Islet precursor cell (in vitro differentiated cells): Measurements from ENCODE around the gene ZFPL1.

Source experiments
- DNase-seq: peaks from one replicate; pipeline ENCODE4 v3.0.0-alpha.2; 2018

ZFPL1 gene

DNA sequence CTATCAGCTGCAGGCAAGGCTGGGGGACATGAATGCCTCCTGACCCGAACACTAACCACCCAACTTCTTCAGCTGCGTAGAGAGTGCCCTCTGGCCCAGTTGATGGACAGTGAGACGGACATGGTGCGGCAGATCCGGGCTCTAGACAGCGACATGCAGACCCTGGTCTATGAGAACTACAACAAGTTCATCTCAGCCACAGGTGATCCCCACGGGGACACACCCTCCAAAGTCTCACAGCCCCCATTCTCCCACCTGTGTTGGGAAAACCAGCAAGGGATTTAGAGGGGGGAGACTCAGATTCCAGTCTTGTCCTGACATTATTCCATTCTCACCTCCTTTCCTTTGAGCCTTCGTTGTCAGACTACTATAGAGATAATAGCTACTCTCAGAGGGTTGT, 12.9 kb downstream of the ZFPL1 start:
- no peak for DNase-seq

DNA sequence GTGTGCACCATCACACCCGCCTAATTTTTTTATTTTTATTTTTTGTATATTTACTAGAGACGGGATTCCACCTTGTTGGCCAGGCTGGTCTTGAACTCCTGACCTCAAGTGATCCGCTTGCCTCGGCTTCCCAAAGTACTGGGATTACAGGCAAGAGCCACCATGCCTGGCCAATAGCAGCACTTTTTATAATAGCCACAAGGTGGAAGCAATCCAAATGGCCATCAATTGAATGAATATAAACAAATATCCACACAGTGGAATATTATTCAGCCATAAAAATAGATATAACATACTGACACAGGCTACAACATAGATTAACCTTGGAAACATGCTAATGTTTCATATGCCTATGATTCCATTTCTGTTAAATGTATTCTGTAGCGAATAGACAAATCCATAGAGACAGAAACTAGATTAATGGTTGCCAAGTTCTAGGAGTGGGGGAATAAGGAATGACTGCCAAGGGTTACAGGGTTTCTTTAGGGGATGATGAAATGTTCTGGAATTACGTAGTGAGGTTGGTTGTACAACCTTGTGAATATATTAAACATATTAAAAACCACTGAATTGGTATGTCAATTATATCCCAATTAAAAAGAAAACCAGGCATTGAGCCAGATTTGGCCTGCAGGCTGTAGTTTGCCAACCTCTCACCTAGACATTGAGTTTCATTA, 16.8 kb downstream of the ZFPL1 start:
- DNase-seq: no peak

DNA sequence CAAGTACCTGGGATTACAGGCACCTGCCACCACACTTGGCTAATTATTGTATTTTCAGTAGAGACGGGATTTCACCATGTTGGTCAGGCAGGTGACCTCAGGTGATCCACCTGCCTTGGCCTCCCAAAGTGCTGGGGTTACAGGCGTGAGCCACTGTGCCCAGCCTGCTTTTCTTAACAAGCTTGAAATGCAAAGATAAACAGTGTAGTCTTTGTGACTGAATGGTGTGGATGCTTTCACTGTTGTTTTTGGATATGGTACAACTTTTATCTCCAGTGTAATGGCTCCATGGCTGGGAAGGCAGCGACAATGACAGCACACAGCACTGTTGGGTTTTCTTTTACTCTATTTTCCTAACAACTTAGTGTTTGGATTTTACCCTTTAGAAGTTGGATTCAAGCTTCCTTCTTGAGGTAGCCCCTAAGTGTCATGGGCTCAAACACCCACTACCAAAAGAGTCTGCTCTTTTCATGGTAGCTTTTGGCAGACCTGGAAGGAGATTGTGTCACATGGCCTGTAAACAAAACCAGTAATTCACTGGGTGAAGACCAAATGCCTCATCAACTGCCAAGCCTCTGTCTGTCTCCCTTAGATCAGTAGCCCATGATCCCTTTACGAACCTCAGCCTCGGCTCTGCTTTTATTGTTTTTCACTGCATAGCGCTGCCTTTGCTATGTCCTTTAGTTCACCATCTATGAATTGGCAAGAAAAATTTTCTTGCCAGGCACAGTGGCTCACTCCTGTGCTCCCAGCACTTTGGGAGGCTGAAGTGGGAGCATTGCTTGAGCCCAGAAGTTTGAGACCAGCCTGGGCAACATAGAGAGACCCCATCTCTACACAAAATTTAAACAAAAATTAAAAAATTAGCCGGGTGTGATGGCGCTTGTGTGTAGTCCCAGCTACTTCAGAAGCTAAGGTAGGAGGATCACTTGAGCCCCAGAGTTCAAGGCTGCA, 18.4 kb downstream of the ZFPL1 start:
- DNase-seq: no peak

DNA sequence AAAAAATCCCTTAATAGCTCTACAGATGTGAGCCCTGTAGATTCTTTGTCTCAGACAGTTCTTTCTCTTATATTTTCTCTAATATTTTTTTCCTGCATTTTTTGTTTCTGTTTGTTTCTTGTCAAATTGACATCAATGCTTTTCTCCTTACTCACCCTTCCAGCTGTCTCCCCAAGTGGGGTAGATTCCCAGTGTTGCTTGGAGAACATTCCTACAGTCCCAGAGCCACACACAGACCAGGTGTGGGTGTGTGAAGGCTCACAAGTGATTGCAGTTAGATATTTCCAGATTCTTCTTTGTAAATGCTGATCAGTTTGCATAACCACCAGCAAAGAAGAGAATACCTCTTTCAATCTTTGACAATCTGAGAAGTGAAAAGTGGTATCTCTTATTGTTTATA, 19.5 kb downstream of the ZFPL1 start:
- no peak for DNase-seq

DNA sequence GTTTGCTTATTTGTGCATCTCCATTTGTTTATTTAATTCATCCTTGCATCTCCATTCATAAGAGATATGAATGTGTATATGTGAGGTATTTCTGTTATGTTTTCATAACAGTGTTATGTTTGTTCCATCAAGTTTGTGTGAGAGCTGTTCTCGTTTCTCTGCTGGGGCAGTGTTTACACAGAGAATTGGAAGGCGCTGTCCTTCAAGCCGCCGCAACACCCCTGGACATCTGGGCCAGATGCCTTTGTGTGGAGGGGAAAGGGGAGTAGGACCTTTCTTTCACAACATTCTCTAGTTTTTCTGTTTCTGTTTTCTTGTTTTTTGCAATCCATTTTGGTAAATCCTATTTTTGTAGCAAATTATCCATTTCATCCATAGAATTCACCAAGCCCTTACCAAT, 20.6 kb downstream of the ZFPL1 start:
- no peak for DNase-seq

DNA sequence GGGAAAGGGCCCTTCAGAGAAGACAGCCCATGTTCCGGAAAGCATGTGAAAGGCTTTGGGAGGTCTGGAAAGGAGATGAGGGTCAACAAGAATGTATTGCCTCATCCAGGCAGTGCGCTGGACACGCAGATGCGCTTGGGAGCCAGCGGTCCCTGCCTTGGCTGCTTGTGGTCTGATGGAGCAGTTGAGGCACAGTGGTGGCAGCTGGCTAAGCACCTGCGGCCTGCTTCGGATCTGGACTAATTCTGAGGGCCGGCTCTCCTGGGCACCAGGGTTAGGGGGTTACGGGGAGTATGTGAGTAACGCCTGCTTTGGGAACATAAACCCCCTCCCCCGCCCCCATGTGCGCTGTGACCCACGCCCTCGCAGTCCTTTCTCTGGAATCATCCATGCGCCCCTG, 23.1 kb downstream of the ZFPL1 start:
- no peak for DNase-seq

DNA sequence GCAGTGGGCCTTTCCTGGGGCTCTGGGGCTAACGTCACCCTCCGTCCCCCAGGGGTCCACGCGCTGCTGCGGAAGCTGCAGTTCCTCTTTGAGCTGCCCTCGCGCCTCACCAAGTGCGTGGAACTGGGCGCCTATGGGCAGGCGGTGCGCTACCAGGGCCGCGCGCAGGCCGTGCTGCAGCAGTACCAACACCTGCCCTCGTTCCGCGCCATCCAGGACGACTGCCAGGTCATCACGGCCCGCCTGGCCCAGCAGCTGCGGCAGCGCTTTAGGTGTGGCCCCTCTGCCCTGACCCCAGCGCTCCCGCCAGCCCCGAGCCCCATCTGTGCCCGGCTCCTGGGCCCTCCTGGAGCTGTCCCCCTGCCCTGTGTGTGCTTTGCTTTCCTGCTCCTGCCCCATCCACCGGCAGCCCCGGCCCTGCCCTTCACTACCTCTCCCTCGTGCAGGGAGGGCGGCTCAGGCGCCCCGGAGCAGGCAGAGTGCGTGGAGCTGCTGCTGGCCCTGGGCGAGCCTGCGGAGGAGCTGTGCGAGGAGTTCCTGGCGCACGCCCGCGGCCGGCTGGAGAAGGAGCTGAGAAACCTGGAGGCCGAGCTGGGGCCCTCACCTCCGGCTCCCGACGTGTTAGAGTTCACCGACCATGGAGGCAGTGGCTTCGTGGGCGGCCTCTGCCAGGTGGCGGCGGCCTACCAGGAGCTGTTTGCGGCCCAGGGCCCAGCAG, 23.9 kb downstream of the ZFPL1 start:
- DNase-seq: no peak

DNA sequence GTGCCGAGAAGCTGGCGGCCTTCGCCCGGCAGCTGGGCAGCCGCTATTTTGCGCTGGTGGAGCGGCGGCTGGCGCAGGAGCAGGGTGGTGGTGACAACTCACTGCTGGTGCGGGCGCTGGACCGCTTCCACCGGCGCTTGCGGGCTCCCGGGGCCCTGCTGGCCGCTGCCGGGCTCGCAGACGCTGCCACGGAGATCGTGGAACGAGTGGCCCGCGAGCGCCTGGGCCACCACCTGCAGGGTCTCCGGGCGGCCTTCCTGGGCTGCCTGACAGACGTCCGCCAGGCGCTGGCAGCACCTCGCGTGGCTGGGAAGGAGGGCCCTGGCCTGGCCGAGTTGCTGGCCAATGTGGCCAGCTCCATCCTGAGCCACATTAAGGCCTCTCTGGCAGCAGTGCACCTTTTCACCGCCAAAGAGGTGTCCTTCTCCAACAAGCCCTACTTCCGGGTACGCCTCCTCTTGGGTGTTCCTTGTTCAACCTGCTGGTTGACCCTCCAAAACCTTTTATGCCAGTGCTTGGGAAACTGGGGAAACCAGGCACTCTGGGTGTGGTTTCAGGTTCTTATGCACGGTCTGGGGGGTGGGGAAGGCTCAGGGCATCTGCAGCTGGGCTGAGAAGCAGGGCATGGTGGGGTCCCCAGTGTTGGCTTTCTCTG, 24.6 kb downstream of the ZFPL1 start:
- DNase-seq: no peak

DNA sequence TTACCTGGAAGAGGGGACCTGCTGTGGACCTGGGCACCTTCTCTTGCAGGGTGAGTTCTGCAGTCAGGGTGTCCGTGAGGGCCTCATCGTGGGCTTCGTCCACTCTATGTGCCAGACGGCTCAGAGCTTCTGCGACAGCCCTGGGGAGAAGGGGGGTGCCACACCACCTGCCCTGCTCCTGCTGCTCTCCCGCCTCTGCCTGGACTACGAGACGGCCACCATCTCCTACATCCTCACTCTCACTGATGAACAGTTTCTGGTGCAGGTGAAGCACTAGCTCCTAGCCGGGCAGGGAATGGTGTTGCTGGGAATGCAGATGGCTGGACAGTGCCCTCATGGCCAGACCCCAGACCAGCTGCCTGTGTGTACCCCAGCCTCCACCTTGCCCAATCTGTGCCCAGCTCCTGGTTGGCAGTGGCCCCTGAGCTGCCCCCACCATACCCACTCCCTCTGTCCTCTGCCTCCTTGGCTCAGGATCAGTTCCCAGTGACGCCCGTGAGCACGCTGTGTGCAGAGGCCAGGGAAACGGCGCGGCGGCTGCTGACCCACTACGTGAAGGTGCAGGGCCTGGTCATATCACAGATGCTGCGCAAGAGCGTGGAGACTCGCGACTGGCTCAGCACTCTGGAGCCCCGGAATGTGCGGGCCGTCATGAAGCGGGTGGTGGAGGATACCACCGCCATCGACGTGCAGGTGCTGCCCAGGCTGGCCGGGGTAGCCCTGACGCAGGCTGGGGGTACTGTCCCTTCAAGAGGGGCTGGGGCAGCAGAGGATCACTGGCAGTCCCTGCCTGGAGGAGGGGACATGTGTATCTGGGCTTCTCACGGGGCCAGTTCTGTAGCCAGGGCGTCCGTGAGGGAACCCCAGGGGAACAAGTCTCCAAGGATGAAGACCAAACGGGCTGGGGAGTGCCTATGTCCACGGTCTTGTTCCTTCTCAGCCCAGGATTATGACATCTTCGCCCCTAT, 25.5 kb downstream of the ZFPL1 start:
- DNase-seq: no peak

DNA sequence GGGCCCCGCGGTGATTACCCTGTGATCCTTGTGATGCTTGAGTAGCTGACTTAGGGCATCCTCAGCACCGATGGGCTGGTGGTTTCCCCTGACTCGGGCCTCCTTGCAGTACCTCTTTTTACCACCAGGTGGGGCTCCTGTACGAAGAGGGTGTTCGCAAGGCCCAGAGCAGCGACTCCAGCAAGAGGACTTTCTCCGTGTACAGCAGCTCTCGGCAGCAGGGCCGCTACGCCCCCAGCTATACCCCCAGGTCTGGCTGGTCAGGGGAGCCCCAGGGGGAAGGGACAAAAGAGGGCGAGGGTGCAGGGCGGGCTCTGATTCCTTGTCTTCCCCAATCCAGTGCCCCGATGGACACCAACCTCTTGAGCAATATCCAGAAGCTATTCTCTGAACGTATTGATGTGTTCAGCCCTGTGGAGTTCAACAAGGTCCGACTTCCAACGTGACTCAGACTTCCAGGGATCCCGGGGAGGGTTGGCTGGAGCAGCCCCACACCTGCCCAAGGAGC, 26.4 kb downstream of the ZFPL1 start:
- peak; percentile 95 for DNase-seq

DNA sequence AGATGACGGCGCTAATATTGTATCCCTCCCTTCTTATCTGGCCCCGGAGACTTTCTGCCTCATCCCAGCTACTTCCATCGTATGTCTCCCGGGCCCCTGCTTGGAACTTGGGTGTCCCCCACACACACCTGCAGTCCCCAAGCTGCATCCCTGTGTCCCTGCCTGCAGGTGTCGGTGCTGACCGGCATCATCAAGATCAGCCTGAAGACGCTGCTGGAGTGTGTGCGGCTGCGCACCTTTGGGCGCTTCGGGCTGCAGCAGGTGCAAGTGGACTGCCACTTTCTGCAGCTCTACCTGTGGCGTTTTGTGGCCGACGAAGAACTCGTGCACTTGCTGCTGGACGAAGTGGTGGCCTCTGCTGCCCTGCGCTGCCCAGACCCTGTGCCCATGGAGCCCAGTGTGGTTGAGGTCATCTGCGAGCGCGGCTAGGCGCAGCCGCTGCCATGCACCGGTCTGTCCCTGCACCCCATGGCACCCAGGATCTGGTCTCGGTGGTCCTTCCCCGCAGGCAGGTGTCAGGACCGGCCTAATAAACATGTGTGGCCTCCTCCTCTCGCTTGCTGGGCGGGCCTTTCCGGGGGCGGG, 27.2 kb downstream of the ZFPL1 start:
- DNase-seq: no peak

DNA sequence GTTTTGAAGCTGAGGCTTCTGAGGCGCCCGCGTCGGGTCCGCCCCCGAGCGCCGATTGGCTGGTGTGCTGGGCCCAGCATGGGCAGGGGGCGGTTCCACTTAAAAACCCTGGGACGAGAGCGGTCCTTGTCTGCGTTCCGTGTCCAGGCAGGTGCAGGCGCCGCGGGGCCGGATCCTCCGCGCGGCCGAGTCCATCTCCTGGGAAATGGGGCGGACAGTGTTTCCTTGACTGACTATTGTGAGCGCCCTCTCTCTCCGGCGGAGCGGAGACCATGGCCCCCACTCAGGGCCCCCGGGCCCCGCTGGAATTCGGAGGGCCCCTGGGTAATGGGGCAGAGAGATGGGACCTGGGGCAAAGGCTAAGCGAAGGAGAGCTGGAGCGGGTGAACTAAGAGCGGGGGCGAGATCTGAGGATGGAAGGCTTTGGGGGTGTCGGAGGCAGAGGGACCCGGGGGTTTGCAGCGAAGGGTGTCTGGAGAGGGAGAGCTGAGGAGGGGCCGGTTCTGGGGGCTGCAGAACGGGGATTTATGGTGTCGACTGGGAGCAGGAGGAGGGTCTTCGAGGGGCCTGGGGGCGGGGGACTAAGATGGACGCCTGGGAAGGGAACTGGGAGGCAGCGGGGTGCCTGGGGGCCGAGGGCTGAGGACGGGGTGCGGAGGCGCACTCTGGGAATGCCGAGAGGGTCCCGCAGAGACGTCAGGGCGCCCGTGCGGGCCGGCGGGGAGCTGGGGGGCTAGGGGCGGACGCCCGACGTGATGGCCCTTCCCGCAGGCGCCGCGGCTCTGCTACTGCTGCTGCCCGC, 27.9 kb downstream of the ZFPL1 start, which contains the start of gene TM7SF2:
Gene TM7SF2, plus strand, starts transcription at position 129 of the 802 bp plus-strand sequence. Its CDS starts 144 bp downstream, at position 273.
- DNase-seq: peak; percentile 98

DNA sequence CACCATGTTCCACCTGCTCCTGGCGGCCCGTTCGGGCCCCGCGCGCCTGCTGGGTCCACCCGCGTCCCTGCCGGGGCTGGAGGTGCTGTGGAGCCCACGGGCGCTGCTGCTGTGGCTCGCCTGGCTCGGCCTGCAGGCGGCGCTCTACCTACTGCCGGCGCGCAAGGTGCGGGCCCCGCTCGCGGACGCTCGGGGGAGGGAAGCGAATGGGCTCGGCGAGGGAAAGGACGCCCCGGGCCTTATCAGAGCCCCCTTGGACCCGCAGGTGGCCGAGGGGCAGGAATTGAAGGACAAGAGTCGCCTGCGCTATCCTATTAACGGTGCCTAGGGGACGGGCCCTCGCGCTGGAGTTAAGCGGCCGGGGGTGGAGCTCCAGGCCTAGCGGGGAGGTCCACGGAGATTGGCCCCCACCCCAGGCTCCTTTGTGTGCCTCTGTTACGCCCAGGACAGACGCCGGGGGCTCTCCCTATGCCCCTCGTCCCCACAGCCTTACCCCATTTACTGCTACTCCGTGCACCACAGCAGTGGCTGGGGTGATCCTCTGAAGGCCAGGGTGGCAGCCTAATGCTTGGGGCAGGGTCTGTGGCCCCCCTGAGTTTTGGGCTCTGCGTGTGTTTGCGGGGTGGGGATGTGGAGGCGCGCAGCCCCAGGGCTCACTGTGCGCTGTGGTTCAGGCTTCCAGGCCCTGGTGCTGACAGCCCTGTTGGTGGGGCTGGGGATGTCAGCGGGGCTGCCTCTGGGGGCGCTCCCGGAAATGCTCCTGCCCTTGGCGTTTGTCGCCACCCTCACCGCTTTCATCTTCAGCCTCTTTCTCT, 28.7 kb downstream of the ZFPL1 start:
- DNase-seq: peak; percentile 78

DNA sequence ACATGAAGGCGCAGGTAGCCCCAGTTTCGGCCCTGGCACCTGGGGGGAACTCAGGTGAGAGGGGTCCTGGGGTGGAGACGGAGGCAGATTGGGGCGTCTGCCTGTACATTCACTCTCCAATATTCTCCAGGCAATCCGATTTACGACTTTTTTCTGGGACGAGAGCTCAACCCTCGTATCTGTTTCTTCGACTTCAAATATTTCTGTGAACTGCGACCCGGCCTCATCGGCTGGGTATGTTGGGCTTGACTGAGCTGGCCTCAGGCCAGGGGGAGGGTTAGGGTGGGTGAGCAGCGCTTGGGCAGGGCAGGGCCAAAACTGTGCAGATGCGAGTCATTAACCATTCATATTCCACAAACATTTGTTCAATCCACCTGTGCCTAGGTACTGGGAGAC, 29.3 kb downstream of the ZFPL1 start:
- DNase-seq: no peak

DNA sequence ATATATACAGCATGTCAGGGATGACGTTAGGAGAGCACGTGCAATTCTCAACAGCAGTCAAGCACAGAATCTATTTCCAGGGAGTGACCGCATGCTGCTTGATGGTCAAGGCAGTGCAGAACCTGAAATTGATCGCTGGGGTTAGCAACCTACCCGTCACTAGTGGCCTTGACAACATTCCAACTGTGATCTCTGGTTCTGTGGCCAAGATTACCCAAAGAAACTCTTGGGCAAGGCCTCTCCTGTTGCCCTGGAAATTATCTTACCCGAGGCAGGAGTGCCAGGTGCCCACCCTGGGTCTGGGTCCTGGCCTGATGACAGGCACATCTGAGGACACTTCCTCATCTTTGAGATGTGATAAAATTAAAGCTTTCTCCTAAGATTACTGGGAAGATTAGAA, 29.8 kb downstream of the ZFPL1 start:
- DNase-seq: no peak

DNA sequence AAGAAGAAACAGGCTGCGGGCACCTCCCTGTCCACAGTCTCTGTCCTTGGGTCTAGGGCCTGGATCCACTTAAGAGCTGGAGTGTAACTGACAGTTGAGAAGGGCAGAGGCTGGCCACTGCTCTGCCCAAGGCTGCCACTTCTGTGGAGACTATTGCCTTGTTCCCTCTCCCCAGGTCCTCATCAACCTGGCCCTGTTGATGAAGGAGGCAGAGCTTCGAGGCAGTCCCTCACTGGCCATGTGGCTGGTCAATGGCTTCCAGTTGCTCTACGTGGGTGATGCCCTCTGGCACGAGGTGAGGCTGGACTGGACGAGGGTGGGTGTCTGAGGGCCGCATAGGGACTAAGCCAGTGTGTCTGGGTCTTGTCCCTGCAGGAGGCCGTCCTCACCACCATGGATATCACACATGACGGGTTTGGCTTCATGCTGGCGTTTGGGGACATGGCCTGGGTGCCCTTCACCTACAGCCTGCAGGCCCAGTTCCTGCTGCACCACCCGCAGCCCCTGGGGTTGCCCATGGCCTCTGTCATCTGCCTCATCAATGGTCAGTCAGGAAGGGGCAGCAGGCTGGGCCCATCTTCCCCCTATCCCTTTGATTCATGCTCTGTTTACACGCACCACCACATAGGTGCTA, 30.6 kb downstream of the ZFPL1 start:
- DNase-seq: no peak

DNA sequence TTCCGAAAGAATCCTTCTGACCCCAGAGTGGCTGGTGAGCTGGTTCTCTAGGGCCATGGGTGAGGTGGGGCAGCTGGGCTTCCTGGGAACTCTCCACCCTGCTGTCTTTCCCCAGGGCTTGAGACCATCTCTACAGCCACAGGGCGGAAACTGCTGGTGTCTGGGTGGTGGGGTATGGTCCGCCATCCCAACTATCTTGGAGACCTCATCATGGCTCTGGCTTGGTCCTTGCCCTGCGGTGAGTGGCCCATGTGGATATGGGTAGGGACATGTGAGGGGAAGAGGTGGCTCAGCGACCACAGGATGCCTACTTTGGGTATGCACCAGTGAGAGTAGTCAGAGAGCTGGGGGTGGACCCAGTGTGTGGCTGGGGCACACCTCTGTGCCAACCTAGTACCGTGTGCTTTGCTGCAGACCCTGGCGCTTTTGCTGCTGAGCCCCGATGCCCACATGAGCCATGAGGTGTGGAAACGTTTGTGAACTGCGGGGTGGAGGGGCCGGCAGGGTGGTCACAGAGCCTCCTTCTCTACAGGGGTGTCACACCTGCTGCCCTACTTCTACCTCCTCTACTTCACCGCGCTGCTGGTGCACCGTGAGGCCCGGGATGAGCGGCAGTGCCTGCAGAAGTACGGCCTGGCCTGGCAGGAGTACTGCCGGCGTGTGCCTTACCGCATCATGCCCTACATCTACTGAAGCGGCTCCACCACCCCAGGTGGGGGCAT, 31.5 kb downstream of the ZFPL1 start:
- no peak for DNase-seq
